Activated naive CD4-positive, alpha-beta T cell treated with anti-CD3 and anti-CD28 coated beads, Interleukin-2, amount 50 U/mL, for 16 hours (primary cell): ENCODE data around the gene HJURP.

Experiments
- DNase-seq: peaks from one replicate; pipeline ENCODE4 v3.0.0-alpha.2; 2020

HJURP gene

DNA sequence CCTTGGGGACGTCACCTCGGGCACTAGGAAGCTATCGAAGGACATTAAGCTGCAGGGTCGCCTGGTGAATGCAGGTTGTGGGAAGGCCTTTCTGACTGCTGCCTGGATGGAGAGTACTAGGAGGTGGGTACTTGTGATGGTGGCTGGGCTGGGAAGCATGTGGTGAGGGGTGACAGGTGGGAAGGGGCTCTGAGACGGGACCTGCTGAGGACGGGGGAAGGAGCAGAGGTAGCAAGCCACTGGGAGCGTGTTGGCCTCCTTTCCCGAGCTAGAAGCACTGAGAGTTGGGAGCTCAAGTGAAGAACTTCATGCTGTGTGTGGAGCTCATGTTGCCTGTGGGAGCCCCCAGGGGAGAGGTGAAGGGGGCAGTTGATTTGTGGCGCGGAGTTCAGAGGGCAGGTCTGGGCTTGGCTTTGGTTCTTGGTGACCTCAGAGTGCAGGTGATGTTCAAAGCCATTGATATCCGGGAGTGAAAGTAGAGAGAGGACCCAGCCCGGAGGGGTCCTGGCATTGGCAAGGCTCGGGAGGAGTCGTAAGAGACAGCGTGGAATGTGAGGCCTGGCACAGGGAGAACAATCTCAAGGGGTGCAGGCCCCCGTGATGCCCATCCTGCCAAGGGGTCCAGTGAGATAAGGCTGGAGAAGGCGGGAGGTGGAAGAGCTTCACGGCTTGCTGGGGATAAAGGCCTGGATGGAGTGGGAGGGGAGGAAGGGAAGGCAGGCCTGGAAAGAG, 63.0 kb downstream of the HJURP start:
- no peak for DNase-seq

DNA sequence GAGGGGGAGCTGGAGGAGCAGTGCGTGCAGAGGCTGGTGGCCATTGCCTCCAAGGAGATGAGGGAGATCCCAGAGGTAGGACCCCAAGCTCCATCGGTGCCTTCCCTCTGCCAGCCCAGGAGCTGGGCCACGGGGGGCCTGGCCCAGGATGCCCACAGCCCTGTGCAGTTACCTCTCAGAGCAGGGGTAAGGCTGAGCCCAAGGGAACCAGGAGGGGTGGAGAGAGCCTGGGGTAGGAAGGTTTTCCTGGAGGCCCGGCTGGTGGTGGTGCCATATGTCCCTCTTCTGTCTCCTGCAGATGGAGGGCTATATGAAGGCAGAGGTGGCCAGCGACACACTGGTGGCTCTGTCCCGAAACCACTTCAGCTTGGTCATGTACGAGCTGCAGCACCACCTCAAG, 64.8 kb downstream of the HJURP start:
- DNase-seq = no peak
